HepG2 (cell line): ENCODE data around the gene EPB41L2. TPM values are rescaled to one million over a fixed set of nuclear protein-coding genes. Genes with fewer than 3 reads are reported as not detected.

Source experiments
- AKAP8 ChIP-seq: sonication (generic); formaldehyde crosslinking; IDR thresholded peaks from 2 replicates; pipeline ENCODE4 v1.5.1; 2020; ENCODE audit warnings: mild to moderate bottlenecking, missing genetic modification reagents
- ARNT2 ChIP-seq: sonication (generic); formaldehyde crosslinking; IDR thresholded peaks from 2 replicates; pipeline ENCODE4 v1.8.0; 2022; ENCODE audit warnings: mild to moderate bottlenecking, low read depth, missing genetic modification reagents, moderate library complexity
- BCL3 ChIP-seq: sonication (generic); formaldehyde crosslinking; IDR thresholded peaks from 2 replicates; pipeline ENCODE4 v1.5.1; 2020; ENCODE audit warnings: mild to moderate bottlenecking, missing genetic modification reagents, moderate library complexity
- FOXM1 ChIP-seq: sonication (generic); formaldehyde crosslinking; IDR thresholded peaks from 2 replicates; pipeline ENCODE4 v1.5.0; 2020; ENCODE audit warnings: missing genetic modification reagents
- MAZ ChIP-seq, 2 experiments: sonication (generic) in 1 of 2; formaldehyde crosslinking in 1 of 2; IDR thresholded peaks; 2 replicates each; pipeline versions ENCODE4 v1.5.0 to v1.6.1; 2012 to 2020; ENCODE audit warnings: low read depth in 2 of 2, mild to moderate bottlenecking in 2 of 2, borderline replicate concordance in 1 of 2, improper control_type of control experiment in 1 of 2, low read length in 1 of 2, missing genetic modification reagents in 1 of 2, moderate library complexity in 1 of 2
- PCBP1 ChIP-seq: fragments of 200-400 bp; formaldehyde crosslinking; IDR thresholded peaks from 2 replicates; pipeline ENCODE4 v1.6.1; 2017; ENCODE audit warnings: mild to moderate bottlenecking, low read depth, low read length, borderline replicate concordance
- POGK ChIP-seq: sonication (generic); formaldehyde crosslinking; conservative IDR thresholded peaks from 2 replicates; pipeline ENCODE4 v1.8.0; 2022; ENCODE audit warnings: mild to moderate bottlenecking, moderate library complexity, missing genetic modification reagents
- POLR2A ChIP-seq, 2 experiments: IDR thresholded peaks; 2 replicates each; pipeline ENCODE4 v1.6.1; 2011; ENCODE audit warnings: low read depth in 2 of 2, low read length in 2 of 2, mild to moderate bottlenecking in 1 of 2, moderate library complexity in 1 of 2; ENCODE audit not compliant: insufficient read depth in 1 of 2
- RXRB ChIP-seq: IDR thresholded peaks from 2 replicates; pipeline ENCODE4 v1.6.1; 2016; ENCODE audit warnings: borderline replicate concordance, missing genetic modification reagents, missing compliant biosample characterization
- SP2 ChIP-seq: sonication (generic); formaldehyde crosslinking; IDR thresholded peaks from 2 replicates; pipeline ENCODE4 v1.5.1; 2020; ENCODE audit warnings: mild to moderate bottlenecking, missing genetic modification reagents
- ZBTB25 ChIP-seq: IDR thresholded peaks from 2 replicates; pipeline ENCODE4 v1.6.1; 2018; ENCODE audit warnings: missing genetic modification reagents
- ZNF230 ChIP-seq: sonication (generic); formaldehyde crosslinking; IDR thresholded peaks from 2 replicates; pipeline ENCODE4 v1.4.0; 2020; ENCODE audit warnings: mild to moderate bottlenecking, missing genetic modification reagents
- ZNF3 ChIP-seq: IDR thresholded peaks from 2 replicates; pipeline ENCODE4 v1.7.0; 2017; ENCODE audit warnings: inconsistent platforms
- ZNF574 ChIP-seq: sonication (generic); formaldehyde crosslinking; IDR thresholded peaks from 2 replicates; pipeline ENCODE4 v1.4.0; 2020; ENCODE audit warnings: missing genetic modification reagents
- ZNF674 ChIP-seq: sonication (generic); formaldehyde crosslinking; IDR thresholded peaks from 2 replicates; pipeline ENCODE4 v1.5.0; 2020; ENCODE audit warnings: low read depth, mild to moderate bottlenecking, missing genetic modification reagents
- ZNF768 ChIP-seq: sonication (generic); formaldehyde crosslinking; IDR thresholded peaks from 2 replicates; pipeline ENCODE4 v1.4.0; 2020; ENCODE audit warnings: missing genetic modification reagents
- ZNF816 ChIP-seq: sonication (generic); formaldehyde crosslinking; IDR thresholded peaks from 2 replicates; pipeline ENCODE4 v1.8.0; 2022; ENCODE audit warnings: missing genetic modification reagents, mild to moderate bottlenecking, borderline replicate concordance
- polyA plus RNA-seq, 8 experiments: library from polyadenylated mRNA; depleted of rRNA in 3 of 8; stranded (reverse) in 7 of 8; unstranded in 1 of 8; fragments of >200 nt; fragmentation: Illumina TruSeq in 4 of 8; extraction: Trizol in 4 of 8; gene quantifications; 2 replicates each; pipeline versions ENCODE4 v1.2.1 to v1.2.3, GENCODE V29; 2011 to 2016; ENCODE audit warnings: low read depth in 4 of 8, missing spikeins in 1 of 8, mixed read lengths in 1 of 8; ENCODE audit not compliant: insufficient read depth in 1 of 8
- total RNA-seq, 5 experiments: library from RNA; depleted of rRNA; stranded (reverse); fragments of >200 nt; fragmentation: Illumina TruSeq; extraction: Trizol; gene quantifications; 2 replicates each; pipeline ENCODE4 v1.2.3, GENCODE V29; 2016; ENCODE audit warnings: low read depth in 1 of 5
- TF ChIP-seq, protein P1 (sequence below): sonication (generic); formaldehyde crosslinking; IDR thresholded peaks from 2 replicates; pipeline ENCODE4 v1.4.0; 2020; ENCODE audit warnings: missing genetic modification reagents
- TF ChIP-seq, protein P2 (sequence below): sonication (generic); formaldehyde crosslinking; IDR thresholded peaks from 2 replicates; pipeline ENCODE4 v1.8.1; 2023; ENCODE audit warnings: mild to moderate bottlenecking, inconsistent platforms, moderate library complexity, missing genetic modification reagents, borderline replicate concordance

The EPB41L2 gene
- total and polyA plus RNA-seq, 2 of the 13 experiments (the other 11 are each of a cell fraction or from before 2014, with no cell fraction given), result 41.7 to 56.4 TPM

DNA sequence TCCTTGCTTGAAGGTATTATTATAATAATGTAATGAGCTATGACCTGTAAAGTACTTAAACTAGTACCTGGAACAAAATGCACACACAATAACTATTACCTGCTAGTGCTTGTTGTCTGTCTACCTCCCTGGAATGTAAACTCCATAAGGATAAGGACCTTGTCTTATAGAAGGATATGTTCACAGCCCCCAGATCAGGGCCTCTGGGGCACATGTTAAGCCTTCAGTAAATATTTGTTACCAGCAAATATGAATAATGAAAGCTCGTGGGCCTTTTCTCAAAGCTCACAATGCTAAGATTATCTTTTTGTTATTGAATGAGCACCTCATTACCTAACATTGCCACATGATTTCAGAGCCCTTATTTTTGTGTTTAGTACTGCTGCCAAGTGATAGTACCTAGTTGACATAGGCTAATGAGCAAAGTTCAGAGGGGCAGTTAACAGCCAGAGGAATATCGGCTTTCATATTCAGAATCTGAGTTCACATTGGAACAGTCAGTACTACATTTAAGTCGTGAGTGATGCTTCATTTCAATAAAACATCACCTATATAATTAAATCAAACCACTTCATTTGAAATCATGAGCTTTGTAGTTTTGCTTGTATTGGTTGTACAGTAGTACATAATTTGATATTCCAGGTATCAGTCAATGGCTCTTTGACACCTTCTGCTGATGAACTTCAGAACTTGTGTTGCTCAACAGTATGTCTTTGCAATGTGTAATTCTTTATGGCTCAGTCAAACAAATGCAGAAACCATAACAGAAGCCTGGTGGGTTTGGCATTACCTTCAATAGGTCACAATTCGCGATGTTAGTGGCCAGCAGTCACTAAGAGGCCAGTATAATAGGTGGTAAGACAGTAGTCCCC lies 247.6 kb downstream of the EPB41L2 start (continued):
- TF ChIP-seq BCL3 (CRISPR knock-in tag), result no peak
- TF ChIP-seq POLR2A (IDR thresholded peaks at IDR 0.05; ENCODE audit: insufficient read depth in 1 of 2, low read depth in 2 of 2, low read length in 2 of 2), result peak in 1 of 2 experiments; percentile 73; a peak in 1 of 4 replicates
- TF ChIP-seq SP2, result no peak
- TF ChIP-seq ZNF3, result peak; percentile 76; the same call in 1 of the 2 replicates
- TF ChIP-seq, protein P1, sequence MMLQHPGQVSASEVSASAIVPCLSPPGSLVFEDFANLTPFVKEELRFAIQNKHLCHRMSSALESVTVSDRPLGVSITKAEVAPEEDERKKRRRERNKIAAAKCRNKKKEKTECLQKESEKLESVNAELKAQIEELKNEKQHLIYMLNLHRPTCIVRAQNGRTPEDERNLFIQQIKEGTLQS (CRISPR knock-in tag), result no peak
- TF ChIP-seq ZNF230 (CRISPR knock-in tag), result peak; percentile 29; the same call in 1 of the 2 replicates
- peak; percentile 94 for TF ChIP-seq RXRB (CRISPR knock-in tag)
- TF ChIP-seq PCBP1, result no peak
- peak; percentile 62; the same call in 1 of the 2 replicates for TF ChIP-seq POGK (CRISPR knock-in tag)
- TF ChIP-seq FOXM1 (CRISPR knock-in tag), result no peak
- TF ChIP-seq, protein P2, sequence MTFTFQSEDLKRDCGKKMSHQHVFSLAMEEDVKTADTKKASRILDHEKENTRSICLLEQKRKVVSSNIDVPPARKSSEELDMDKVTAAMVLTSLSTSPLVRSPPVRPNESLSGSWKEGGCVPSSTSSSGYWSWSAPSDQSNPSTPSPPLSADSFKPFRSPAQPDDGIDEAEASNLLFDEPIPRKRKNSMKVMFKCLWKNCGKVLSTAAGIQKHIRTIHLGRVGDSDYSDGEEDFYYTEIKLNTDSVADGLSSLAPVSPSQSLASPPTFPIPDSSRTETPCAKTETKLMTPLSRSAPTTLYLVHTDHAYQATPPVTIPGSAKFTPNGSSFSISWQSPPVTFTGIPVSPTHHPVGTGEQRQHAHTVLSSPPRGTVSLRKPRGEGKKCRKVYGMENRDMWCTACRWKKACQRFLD (CRISPR knock-in tag), result no peak
- TF ChIP-seq AKAP8 (CRISPR knock-in tag), result no peak
- TF ChIP-seq ZNF816 (CRISPR knock-in tag), result peak; percentile 69; the same call in 1 of the 2 replicates
- TF ChIP-seq ZBTB25 (CRISPR knock-in tag), result peak; percentile 71; the same call in 1 of the 2 replicates
- no peak for TF ChIP-seq MAZ (IDR thresholded peaks at IDR 0.05; ENCODE audit: borderline replicate concordance, low read depth, low read length)
- peak; percentile 69; the same call in 1 of the 2 replicates for TF ChIP-seq MAZ (CRISPR knock-in tag; IDR thresholded peaks at IDR 0.05; ENCODE audit: low read depth)
- TF ChIP-seq ARNT2 (CRISPR knock-in tag), result no peak; the same call in 1 of the 2 replicates
- TF ChIP-seq ZNF574 (CRISPR knock-in tag), result 0 out of 2 replicates have a peak, but pooled peaks have one; percentile 21
- TF ChIP-seq ZNF674 (CRISPR knock-in tag), result no peak
- no peak for TF ChIP-seq ZNF768 (CRISPR knock-in tag)
